Hepatocyte (in vitro differentiated cells): Measurements from ENCODE around the gene TOLLIP. TPM values are rescaled to one million over a fixed set of nuclear protein-coding genes. Genes with fewer than 3 reads are reported as not detected.

Experiments used
- DNase-seq: peaks from one replicate; pipeline ENCODE4 v3.0.0-alpha.2; 2016; ENCODE audit warnings: low spot score
- H2AFZ ChIP-seq: fragments of 200-600 bp; sonication (generic); 2 replicates; pipeline ENCODE4 v1.6.0; 2016; ENCODE audit warnings: antibody characterized with exemption, mild to moderate bottlenecking
- H3K27ac ChIP-seq: fragments of 200-600 bp; sonication (generic); 2 replicates; pipeline ENCODE4 v1.5.1; 2016; ENCODE audit warnings: mild to moderate bottlenecking
- H3K27me3 ChIP-seq: fragments of 200-600 bp; sonication (generic); 2 replicates; pipeline ENCODE4 v1.6.1; 2016
- H3K36me3 ChIP-seq: fragments of 200-600 bp; sonication (generic); replicated peaks from 2 replicates; pipeline ENCODE4 v1.5.1; 2016; ENCODE audit warnings: low read depth; ENCODE audit not compliant: insufficient read depth
- H3K4me1 ChIP-seq: fragments of 200-600 bp; sonication (generic); 2 replicates; pipeline ENCODE4 v1.5.1; 2016; ENCODE audit warnings: mild to moderate bottlenecking, moderate library complexity; ENCODE audit not compliant: insufficient read depth
- H3K4me2 ChIP-seq: fragments of 200-600 bp; sonication (generic); 2 replicates; pipeline ENCODE4 v1.6.0; 2016
- H3K4me3 ChIP-seq: fragments of 200-600 bp; sonication (generic); 2 replicates; pipeline ENCODE4 v1.5.1; 2016; ENCODE audit warnings: mild to moderate bottlenecking
- H3K79me2 ChIP-seq: fragments of 200-600 bp; sonication (generic); 2 replicates; pipeline ENCODE4 v1.6.0; 2017; ENCODE audit warnings: mild to moderate bottlenecking
- H3K9me2 ChIP-seq: fragments of 200-600 bp; sonication (generic); replicated peaks from 2 replicates; pipeline ENCODE4 v1.6.0; 2017; ENCODE audit warnings: mild to moderate bottlenecking; ENCODE audit not compliant: insufficient read depth
- H3K9me3 ChIP-seq: fragments of 200-600 bp; sonication (generic); 2 replicates; pipeline ENCODE4 v1.5.1; 2016; ENCODE audit warnings: low read depth, mild to moderate bottlenecking
- H4K20me1 ChIP-seq: fragments of 200-600 bp; sonication (generic); 2 replicates; pipeline ENCODE4 v1.6.0; 2016; ENCODE audit warnings: mild to moderate bottlenecking; ENCODE audit not compliant: insufficient read depth, poor library complexity, severe bottlenecking
- CTCF ChIP-seq: fragments of 200-600 bp; sonication (generic); IDR thresholded peaks from 2 replicates; pipeline ENCODE4 v1.5.1; 2016; ENCODE audit warnings: antibody characterized with exemption, mild to moderate bottlenecking; ENCODE audit not compliant: poor library complexity
- EZH2 ChIP-seq: fragments of 200-600 bp; sonication (generic); IDR thresholded peaks from 2 replicates; pipeline ENCODE4 v1.6.1; 2016; ENCODE audit warnings: antibody characterized with exemption, mild to moderate bottlenecking, borderline replicate concordance
- EZH2phosphoT487 ChIP-seq: fragments of 200-600 bp; sonication (generic); IDR thresholded peaks from one replicate; pipeline ENCODE4 v1.6.1; 2018; ENCODE audit warnings: antibody characterized with exemption, mild to moderate bottlenecking, low read depth, moderate library complexity; ENCODE audit not compliant: unreplicated experiment, severe bottlenecking
- WGBS: methylation state at CpG from one replicate; pipeline ENCODE4 v1.1.6; 2016; ENCODE audit warnings: low lambda C conversion rate; ENCODE audit errors: missing lambda C conversion rate; 5-methylcytosine and 5-hydroxymethylcytosine counted together
- polyA plus RNA-seq: library from polyadenylated mRNA; unstranded; fragments of >200 nt; fragmentation: Nextera tagmentation; extraction: Ambion mirVana; gene quantifications from 2 replicates; pipeline ENCODE4 v1.2.1, GENCODE V29; 2016
- total RNA-seq: library from RNA; depleted of rRNA; stranded (reverse); fragments of >200 nt; gene quantifications from 2 replicates; pipeline ENCODE4 v1.2.3, GENCODE V29; 2014

The TOLLIP gene
- total and polyA plus RNA-seq, 2 experiments from 2014 or later, result 33.3 to 80.9 TPM

GRCh38 chr11:1297011-1297575 is 12.3 kb downstream of the TOLLIP start:
- Histone ChIP-seq H2AFZ (no peak overlapping the region), H3K4me1 (peaks cover 23% of the 10 kb centered on the region), H3K9me3 (no peaks in the 10 kb centered on the region), H4K20me1 (peaks cover 74% of the 10 kb centered on the region), H3K9me2 (no peaks in the 10 kb centered on the region), H3K36me3 (no peaks in the 10 kb centered on the region), H3K27ac (no peak overlapping the region), H3K27me3 (no peaks in the 10 kb centered on the region), H3K4me2 (no peak overlapping the region), H3K79me2 (peaks cover 83% of the 10 kb centered on the region), H3K4me3 (no peak overlapping the region)
- no peak for DNase-seq
- TF ChIP-seq EZH2, result no peak
- no peak for TF ChIP-seq EZH2phosphoT487
- TF ChIP-seq CTCF, result no peak
- 94% methylated on average over 24 of the region's 25 CpGs for WGBS

DNA sequence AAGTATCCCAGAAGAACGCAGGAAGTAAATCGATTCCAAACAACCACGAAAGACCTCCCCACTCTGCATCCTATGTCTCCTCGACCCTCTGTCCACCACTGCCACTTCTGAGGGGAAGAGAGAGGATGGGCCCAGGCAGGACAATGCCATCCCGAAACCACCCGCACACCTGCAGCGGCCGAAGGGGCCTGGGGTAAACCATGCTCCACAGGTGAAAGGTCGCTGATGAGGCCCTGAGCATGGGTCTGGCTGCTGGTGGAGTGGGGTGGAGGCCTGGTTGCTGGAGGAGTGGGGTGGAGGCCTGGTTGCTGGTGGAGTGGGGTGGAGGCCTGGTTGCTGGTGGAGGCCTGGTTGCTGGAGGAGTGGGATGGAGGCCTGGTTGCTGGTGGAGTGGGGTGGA is 13.1 kb downstream of the TOLLIP start:
- Histone ChIP-seq H3K4me1 (peaks cover 23% of the 10 kb centered on the region), H3K4me3 (no peak overlapping the region), H3K27ac (no peak overlapping the region), H2AFZ (no peak overlapping the region), H3K79me2 (peaks cover 77% of the 10 kb centered on the region), H3K36me3 (no peaks in the 10 kb centered on the region), H3K9me2 (no peaks in the 10 kb centered on the region), H3K4me2 (no peak overlapping the region), H3K9me3 (no peaks in the 10 kb centered on the region), H3K27me3 (no peaks in the 10 kb centered on the region), H4K20me1 (peaks cover 72% of the 10 kb centered on the region)
- no peak for DNase-seq
- 98% methylated on average over 9 of the region's 9 CpGs for WGBS
- no peak for TF ChIP-seq EZH2
- no peak for TF ChIP-seq EZH2phosphoT487
- TF ChIP-seq CTCF, result no peak

DNA sequence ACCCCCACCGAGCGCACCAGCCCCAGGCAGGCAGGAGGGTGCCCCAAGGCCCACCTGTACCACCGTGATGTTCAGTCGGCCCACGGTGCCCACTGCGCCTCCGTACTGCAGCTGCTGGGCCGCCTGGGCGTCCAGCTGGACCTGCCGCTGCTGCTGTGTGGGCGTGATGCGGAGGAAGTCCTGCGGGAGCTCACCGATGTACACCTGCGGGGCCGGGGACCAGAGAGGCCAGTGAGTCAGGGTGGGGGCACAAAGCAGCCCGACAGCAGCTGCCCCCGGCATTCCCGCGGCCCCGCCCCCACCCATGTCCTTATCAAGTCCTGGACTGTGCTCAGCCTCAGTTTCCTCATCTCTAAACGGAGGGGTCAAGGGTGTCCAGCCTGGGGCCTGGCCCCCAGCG is 13.8 kb downstream of the TOLLIP start:
- Histone ChIP-seq H3K9me2 (no peaks in the 10 kb centered on the region), H3K4me3 (no peak overlapping the region), H3K27ac (no peak overlapping the region), H3K79me2 (peaks cover 70% of the 10 kb centered on the region), H4K20me1 (peaks cover 73% of the 10 kb centered on the region), H2AFZ (no peak overlapping the region), H3K27me3 (no peaks in the 10 kb centered on the region), H3K4me1 (peaks cover 23% of the 10 kb centered on the region), H3K36me3 (no peaks in the 10 kb centered on the region), H3K9me3 (no peaks in the 10 kb centered on the region), H3K4me2 (no peak overlapping the region)
- TF ChIP-seq EZH2, result no peak
- no peak for TF ChIP-seq EZH2phosphoT487
- no peak for TF ChIP-seq CTCF
- no peak for DNase-seq
- WGBS, result 96% methylated on average over 19 of the region's 23 CpGs

DNA sequence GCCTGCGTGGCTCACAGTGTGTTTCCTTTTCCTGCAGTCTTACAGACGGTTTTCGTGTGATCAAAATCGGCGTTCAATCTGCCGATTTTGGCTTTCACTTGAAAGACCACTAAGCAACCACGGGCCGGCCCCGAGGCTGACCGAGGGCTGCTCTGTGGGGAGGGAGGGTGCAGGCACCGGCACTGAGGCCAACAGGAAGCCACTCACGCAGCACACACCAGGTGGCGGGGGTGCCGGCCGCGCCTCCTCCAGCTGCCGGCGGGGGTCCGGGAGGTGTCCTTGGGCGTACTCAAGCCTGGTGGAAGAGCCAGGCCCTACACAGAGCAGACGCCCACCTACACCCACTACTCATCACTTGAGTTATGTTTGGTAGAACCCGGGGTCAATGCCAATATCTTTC is 14.3 kb downstream of the TOLLIP start:
- DNase-seq, result no peak
- Histone ChIP-seq H3K9me2 (no peaks in the 10 kb centered on the region), H3K4me3 (no peak overlapping the region), H2AFZ (no peak overlapping the region), H3K9me3 (no peaks in the 10 kb centered on the region), H4K20me1 (peaks cover 71% of the 10 kb centered on the region), H3K27me3 (no peaks in the 10 kb centered on the region), H3K36me3 (no peaks in the 10 kb centered on the region), H3K4me1 (peaks cover 23% of the 10 kb centered on the region), H3K4me2 (no peak overlapping the region), H3K27ac (no peak overlapping the region), H3K79me2 (peaks cover 65% of the 10 kb centered on the region)
- TF ChIP-seq CTCF, result no peak
- TF ChIP-seq EZH2, result no peak
- no peak for TF ChIP-seq EZH2phosphoT487
- 93% methylated on average over 22 of the region's 22 CpGs for WGBS
